Measurements from ENCODE around the gene CCDC28A. TPM values are rescaled to one million over a fixed set of nuclear protein-coding genes. Genes with fewer than 3 reads are reported as not detected.

Gene CCDC28A
- polyA plus RNA-seq, 2 of the 4 experiments (the other 2 are of a cell fraction) = 9.0 to 23.0 TPM

DNA sequence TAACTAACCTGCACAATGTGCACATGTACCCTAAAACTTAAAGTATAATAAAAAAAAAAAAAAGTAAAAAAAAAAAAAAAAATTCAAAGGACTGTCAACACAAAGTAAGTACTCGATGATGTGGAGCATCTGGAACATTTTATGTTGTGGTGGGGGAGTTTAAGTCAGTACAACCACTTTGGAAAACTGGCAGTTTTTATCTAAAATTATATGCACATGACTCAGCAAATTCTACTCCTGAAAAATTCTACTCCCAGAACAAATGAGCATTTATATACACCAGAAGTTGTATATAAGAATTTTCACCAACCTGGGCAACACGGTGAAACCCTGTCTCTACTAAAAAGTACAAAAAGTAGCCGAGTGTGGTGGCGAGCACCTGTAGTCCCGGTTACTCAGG is 36.9 kb upstream of the CCDC28A start:
- Histone ChIP-seq H3K9me3 (no peaks in the 10 kb centered on the region), H3K4me2 (no peak overlapping the region), H3K4me3 (no peak overlapping the region), H3K27ac (peak overlapping the region in 1 of 2 experiments; percentile 43; a peak in 1 of 6 replicates), H3K4me1 (no peaks in the 10 kb centered on the region)
- ChIA-PET CTCF (no interaction called here), POLR2A (no interaction called here)
- FAIRE-seq (no peak), DNase-seq (ENCODE audit: low read depth in 1 of 2, low spot score in 1 of 2) (no peak), ATAC-seq (no peak)
- WGBS (ENCODE audit: missing lambda C conversion rate) = 88% methylated on average over 5 of the region's 5 CpGs
- TF ChIP-seq RNF2 (IDR thresholded peaks at IDR 0.05; ENCODE audit: borderline replicate concordance, low read depth) (no peak), NFE2L2 (conservative IDR thresholded peaks at IDR 0.05; ENCODE audit: low read length) (peak; percentile 83), MAFK (IDR thresholded peaks at IDR 0.05; ENCODE audit: partially characterized antibody) (peak; percentile 79)
- TF ChIP-seq, protein P1, sequence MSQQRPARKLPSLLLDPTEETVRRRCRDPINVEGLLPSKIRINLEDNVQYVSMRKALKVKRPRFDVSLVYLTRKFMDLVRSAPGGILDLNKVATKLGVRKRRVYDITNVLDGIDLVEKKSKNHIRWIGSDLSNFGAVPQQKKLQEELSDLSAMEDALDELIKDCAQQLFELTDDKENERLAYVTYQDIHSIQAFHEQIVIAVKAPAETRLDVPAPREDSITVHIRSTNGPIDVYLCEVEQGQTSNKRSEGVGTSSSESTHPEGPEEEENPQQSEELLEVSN (IDR thresholded peaks at IDR 0.05; ENCODE audit: borderline replicate concordance, low read depth) = no peak

GRCh38 chr6:138752017-138752416 is 21.6 kb upstream of the CCDC28A start:
- POLR2A ChIA-PET = no interaction called here
- CTCF ChIA-PET = interaction anchor here (0.6 to 1.3 kb wide), 2 partner anchors 164 to 745 kb away, joined by 3 to 5 read pairs; no protein-coding TSS in a partner anchor
- Histone ChIP-seq H3K27ac (no peak overlapping the region), H3K4me2 (no peak overlapping the region), H3K9me3 (no peaks in the 10 kb centered on the region), H3K4me1 (no peaks in the 10 kb centered on the region), H3K4me3 (no peak overlapping the region)
- DNase-seq (ENCODE audit: low read depth in 1 of 2, low spot score in 1 of 2) = no peak
- 78% methylated on average over 4 of the region's 4 CpGs for WGBS (ENCODE audit: missing lambda C conversion rate)
- no peak for FAIRE-seq
- TF ChIP-seq KDM5A (IDR thresholded peaks at IDR 0.05) (no peak), ZSCAN20 (CRISPR knock-in tag; IDR thresholded peaks at IDR 0.05) (no peak), GATA3 (IDR thresholded peaks at IDR 0.05; ENCODE audit: borderline replicate concordance) (no peak), NR3C1 (IDR thresholded peaks at IDR 0.05) (no peak), MYC (IDR thresholded peaks at IDR 0.05; ENCODE audit: borderline replicate concordance, low read length) (no peak), SREBF2 (IDR thresholded peaks at IDR 0.05) (no peak), CBX2 (IDR thresholded peaks at IDR 0.05; ENCODE audit: borderline replicate concordance, low read depth) (no peak), MAFK (IDR thresholded peaks at IDR 0.05; ENCODE audit: partially characterized antibody) (no peak), CHD2 (IDR thresholded peaks at IDR 0.05; ENCODE audit: low read length, partially characterized antibody) (no peak), TP53 (CRISPR knock-in tag; IDR thresholded peaks at IDR 0.05) (no peak), JUN (IDR thresholded peaks at IDR 0.05) (no peak), CHD4 (IDR thresholded peaks at IDR 0.05; ENCODE audit: borderline replicate concordance) (no peak), ZC3H11A (IDR thresholded peaks at IDR 0.05) (no peak)
- TF ChIP-seq, protein P1 (IDR thresholded peaks at IDR 0.05; ENCODE audit: borderline replicate concordance, low read depth) = no peak
- TF ChIP-seq, protein P2, sequence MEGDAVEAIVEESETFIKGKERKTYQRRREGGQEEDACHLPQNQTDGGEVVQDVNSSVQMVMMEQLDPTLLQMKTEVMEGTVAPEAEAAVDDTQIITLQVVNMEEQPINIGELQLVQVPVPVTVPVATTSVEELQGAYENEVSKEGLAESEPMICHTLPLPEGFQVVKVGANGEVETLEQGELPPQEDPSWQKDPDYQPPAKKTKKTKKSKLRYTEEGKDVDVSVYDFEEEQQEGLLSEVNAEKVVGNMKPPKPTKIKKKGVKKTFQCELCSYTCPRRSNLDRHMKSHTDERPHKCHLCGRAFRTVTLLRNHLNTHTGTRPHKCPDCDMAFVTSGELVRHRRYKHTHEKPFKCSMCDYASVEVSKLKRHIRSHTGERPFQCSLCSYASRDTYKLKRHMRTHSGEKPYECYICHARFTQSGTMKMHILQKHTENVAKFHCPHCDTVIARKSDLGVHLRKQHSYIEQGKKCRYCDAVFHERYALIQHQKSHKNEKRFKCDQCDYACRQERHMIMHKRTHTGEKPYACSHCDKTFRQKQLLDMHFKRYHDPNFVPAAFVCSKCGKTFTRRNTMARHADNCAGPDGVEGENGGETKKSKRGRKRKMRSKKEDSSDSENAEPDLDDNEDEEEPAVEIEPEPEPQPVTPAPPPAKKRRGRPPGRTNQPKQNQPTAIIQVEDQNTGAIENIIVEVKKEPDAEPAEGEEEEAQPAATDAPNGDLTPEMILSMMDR (IDR thresholded peaks at IDR 0.05) = no peak
- ATAC-seq = no peak

- Histone ChIP-seq H3K4me3 (no peak overlapping the region), H3K9me3 (no peaks in the 10 kb centered on the region), H3K27ac (no peak overlapping the region), H3K4me1 (no peaks in the 10 kb centered on the region), H3K4me2 (no peak overlapping the region)
- ChIA-PET CTCF (no interaction called here), POLR2A (no interaction called here)
- 87% methylated on average over 4 of the region's 4 CpGs for WGBS (ENCODE audit: missing lambda C conversion rate)
- ATAC-seq = no peak
- FAIRE-seq = no peak
- no peak for DNase-seq (ENCODE audit: low read depth in 1 of 2, low spot score in 1 of 2)
- no peak for TF ChIP-seq JUN (IDR thresholded peaks at IDR 0.05)
- TF ChIP-seq CBX8 (IDR thresholded peaks at IDR 0.05) = no peak
- TF ChIP-seq ZFP36 (IDR thresholded peaks at IDR 0.05; ENCODE audit: borderline replicate concordance, partially characterized antibody) = no peak
- no peak for TF ChIP-seq POLR2A (IDR thresholded peaks at IDR 0.05; ENCODE audit: low read length)
- TF ChIP-seq RCOR1 (IDR thresholded peaks at IDR 0.05; ENCODE audit: low read depth, low read length) = no peak
- no peak for TF ChIP-seq CHD2 (IDR thresholded peaks at IDR 0.05; ENCODE audit: low read length, partially characterized antibody)
- TF ChIP-seq CEBPB (IDR thresholded peaks at IDR 0.05) = no peak
- TF ChIP-seq, protein P3, sequence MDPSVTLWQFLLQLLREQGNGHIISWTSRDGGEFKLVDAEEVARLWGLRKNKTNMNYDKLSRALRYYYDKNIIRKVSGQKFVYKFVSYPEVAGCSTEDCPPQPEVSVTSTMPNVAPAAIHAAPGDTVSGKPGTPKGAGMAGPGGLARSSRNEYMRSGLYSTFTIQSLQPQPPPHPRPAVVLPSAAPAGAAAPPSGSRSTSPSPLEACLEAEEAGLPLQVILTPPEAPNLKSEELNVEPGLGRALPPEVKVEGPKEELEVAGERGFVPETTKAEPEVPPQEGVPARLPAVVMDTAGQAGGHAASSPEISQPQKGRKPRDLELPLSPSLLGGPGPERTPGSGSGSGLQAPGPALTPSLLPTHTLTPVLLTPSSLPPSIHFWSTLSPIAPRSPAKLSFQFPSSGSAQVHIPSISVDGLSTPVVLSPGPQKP (IDR thresholded peaks at IDR 0.05; ENCODE audit: low read depth, low read length) = no peak
- TF ChIP-seq, protein P4, sequence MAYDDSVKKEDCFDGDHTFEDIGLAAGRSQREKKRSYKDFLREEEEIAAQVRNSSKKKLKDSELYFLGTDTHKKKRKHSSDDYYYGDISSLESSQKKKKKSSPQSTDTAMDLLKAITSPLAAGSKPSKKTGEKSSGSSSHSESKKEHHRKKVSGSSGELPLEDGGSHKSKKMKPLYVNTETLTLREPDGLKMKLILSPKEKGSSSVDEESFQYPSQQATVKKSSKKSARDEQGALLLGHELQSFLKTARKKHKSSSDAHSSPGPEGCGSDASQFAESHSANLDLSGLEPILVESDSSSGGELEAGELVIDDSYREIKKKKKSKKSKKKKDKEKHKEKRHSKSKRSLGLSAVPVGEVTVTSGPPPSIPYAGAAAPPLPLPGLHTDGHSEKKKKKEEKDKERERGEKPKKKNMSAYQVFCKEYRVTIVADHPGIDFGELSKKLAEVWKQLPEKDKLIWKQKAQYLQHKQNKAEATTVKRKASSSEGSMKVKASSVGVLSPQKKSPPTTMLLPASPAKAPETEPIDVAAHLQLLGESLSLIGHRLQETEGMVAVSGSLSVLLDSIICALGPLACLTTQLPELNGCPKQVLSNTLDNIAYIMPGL (CRISPR knock-in tag; IDR thresholded peaks at IDR 0.05; ENCODE audit: borderline replicate concordance) = no peak
- no peak for TF ChIP-seq FOSB (CRISPR knock-in tag; IDR thresholded peaks at IDR 0.05)
- TF ChIP-seq, protein P1 (IDR thresholded peaks at IDR 0.05; ENCODE audit: borderline replicate concordance, low read depth) = no peak
- TF ChIP-seq KDM5A (IDR thresholded peaks at IDR 0.05) = no peak
- TF ChIP-seq POLR2AphosphoS2 (conservative IDR thresholded peaks at IDR 0.05; ENCODE audit: low read length) = no peak
- TF ChIP-seq CBX2 (IDR thresholded peaks at IDR 0.05; ENCODE audit: borderline replicate concordance, low read depth) = no peak
- no peak for TF ChIP-seq ATOH8 (CRISPR knock-in tag; IDR thresholded peaks at IDR 0.05; ENCODE audit: low read depth)
Measured at GRCh38 chr6:138757136-138757535, 16.4 kb upstream of the CCDC28A start.

All from A549 (cell line).